Tibial artery (tissue), 4 donors: Measurements from ENCODE around the gene OCA2.

Source experiments
- DNase-seq, 2 donors: peaks; one replicate each; pipeline ENCODE4 v3.0.0-alpha.2; 2019
- H3K27ac ChIP-seq, 2 donors: fragments of 200-600 bp; sonication (generic) in 1 of 2; 1 replicate in 1 of 2; 2 replicates in 1 of 2; pipeline ENCODE4 v1.5.1; 2018 to 2019; ENCODE audit warnings: mild to moderate bottlenecking in 1 of 2
- H3K27me3 ChIP-seq, 2 donors: fragments of 200-600 bp; sonication (generic) in 1 of 2; one replicate each; pipeline versions ENCODE4 v1.5.1 to v1.6.0; 2016 to 2019
- H3K36me3 ChIP-seq, 3 donors: fragments of 200-600 bp; sonication (generic) in 2 of 3; one replicate each; pipeline ENCODE4 v1.5.1; 2016 to 2019; ENCODE audit warnings: mild to moderate bottlenecking in 2 of 3
- H3K4me1 ChIP-seq, 4 donors: fragments of 200-600 bp; sonication (generic) in 2 of 4; 1 replicate in 3 of 4; 2 replicates in 1 of 4; pipeline ENCODE4 v1.5.1; 2016 to 2019
- H3K4me3 ChIP-seq, 2 donors: fragments of 200-600 bp; sonication (generic) in 1 of 2; 1 replicate in 1 of 2; 2 replicates in 1 of 2; pipeline ENCODE4 v1.5.1; 2018 to 2019; ENCODE audit warnings: mild to moderate bottlenecking in 2 of 2
- H3K9me3 ChIP-seq, 3 donors: fragments of 200-600 bp; sonication (generic) in 1 of 3; one replicate each; pipeline ENCODE4 v1.5.1; 2016 to 2019
- intact Hi-C: fragments of 100-400 bp; cut with DNase I; formaldehyde crosslinking; loops from one replicate; pipeline ENCODE4 v1.15.0; 2023; ENCODE audit warnings: low total_unique reads
- TF ChIP-seq, protein P1 (sequence below), 2 experiments: fragments of 200-600 bp in 1 of 2; fragments of 450-650 bp in 1 of 2; IDR thresholded peaks; one replicate each; pipeline ENCODE4 v1.5.1; 2017 to 2019; ENCODE audit warnings: antibody characterized with exemption in 2 of 2, mild to moderate bottlenecking in 1 of 2, moderate library complexity in 1 of 2

Gene OCA2

GRCh38 chr15:27790270-27790669 is 308.8 kb downstream of the OCA2 start:
- Histone ChIP-seq H3K9me3 (no peaks in the 10 kb centered on the region), H3K36me3 (no peaks in the 10 kb centered on the region), H3K27me3 (no peaks in the 10 kb centered on the region), H3K4me3 (no peak overlapping the region), H3K4me1 (no peaks in the 10 kb centered on the region), H3K27ac (no peak overlapping the region)
- no peak for DNase-seq
- intact Hi-C loops = no loop called here
- TF ChIP-seq, protein P1, sequence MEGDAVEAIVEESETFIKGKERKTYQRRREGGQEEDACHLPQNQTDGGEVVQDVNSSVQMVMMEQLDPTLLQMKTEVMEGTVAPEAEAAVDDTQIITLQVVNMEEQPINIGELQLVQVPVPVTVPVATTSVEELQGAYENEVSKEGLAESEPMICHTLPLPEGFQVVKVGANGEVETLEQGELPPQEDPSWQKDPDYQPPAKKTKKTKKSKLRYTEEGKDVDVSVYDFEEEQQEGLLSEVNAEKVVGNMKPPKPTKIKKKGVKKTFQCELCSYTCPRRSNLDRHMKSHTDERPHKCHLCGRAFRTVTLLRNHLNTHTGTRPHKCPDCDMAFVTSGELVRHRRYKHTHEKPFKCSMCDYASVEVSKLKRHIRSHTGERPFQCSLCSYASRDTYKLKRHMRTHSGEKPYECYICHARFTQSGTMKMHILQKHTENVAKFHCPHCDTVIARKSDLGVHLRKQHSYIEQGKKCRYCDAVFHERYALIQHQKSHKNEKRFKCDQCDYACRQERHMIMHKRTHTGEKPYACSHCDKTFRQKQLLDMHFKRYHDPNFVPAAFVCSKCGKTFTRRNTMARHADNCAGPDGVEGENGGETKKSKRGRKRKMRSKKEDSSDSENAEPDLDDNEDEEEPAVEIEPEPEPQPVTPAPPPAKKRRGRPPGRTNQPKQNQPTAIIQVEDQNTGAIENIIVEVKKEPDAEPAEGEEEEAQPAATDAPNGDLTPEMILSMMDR (IDR thresholded peaks at IDR 0.05) = no peak

DNA sequence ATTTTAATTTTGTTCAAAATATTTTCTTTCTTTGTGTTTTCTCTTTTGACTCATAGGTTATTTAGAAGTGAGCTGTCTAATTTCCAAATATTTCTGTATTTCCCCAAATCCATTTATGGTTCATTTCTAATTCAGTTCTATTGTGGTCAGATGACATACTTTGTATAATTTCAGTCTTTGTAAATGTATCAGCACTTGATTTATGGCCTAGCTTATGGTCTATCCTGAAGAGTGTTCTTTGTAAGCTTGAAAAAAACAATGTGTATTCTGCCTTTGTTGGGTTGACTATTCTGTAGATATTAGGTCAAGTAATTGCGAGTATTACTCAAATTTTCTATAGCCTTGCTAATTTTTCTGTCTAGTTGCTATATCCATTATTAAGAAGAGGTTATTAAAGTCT is 311.2 kb downstream of the OCA2 start:
- no peak overlapping the region for H3K27ac ChIP-seq
- intact Hi-C loops = no loop called here
- H3K9me3 ChIP-seq = no peaks in the 10 kb centered on the region
- DNase-seq = no peak
- TF ChIP-seq, protein P1 (IDR thresholded peaks at IDR 0.05) = no peak
- H3K4me1 ChIP-seq = no peaks in the 10 kb centered on the region
- no peaks in the 10 kb centered on the region for H3K27me3 ChIP-seq
- no peak overlapping the region for H3K4me3 ChIP-seq
- no peaks in the 10 kb centered on the region for H3K36me3 ChIP-seq

- DNase-seq = no peak
These were observed 315.0 kb downstream of the OCA2 start for GRCh38 chr15:27784107-27784506.

GRCh38 chr15:27783678-27784077 is 315.4 kb downstream of the OCA2 start:
- Histone ChIP-seq H3K4me3 (no peak overlapping the region), H3K4me1 (no peaks in the 10 kb centered on the region), H3K9me3 (no peaks in the 10 kb centered on the region), H3K27ac (no peak overlapping the region), H3K27me3 (no peaks in the 10 kb centered on the region), H3K36me3 (no peaks in the 10 kb centered on the region)
- TF ChIP-seq, protein P1 (IDR thresholded peaks at IDR 0.05) = no peak
- intact Hi-C loops = no loop called here
- no peak for DNase-seq

More at GRCh38 chr15:27784107-27784506, 315.0 kb downstream of the OCA2 start:
- Histone ChIP-seq H3K9me3 (no peaks in the 10 kb centered on the region), H3K27ac (no peak overlapping the region), H3K4me3 (no peak overlapping the region), H3K27me3 (no peaks in the 10 kb centered on the region), H3K4me1 (no peaks in the 10 kb centered on the region), H3K36me3 (no peaks in the 10 kb centered on the region)
- TF ChIP-seq, protein P1 (IDR thresholded peaks at IDR 0.05) = no peak
- intact Hi-C loops = no loop called here

- Histone ChIP-seq H3K36me3 (no peaks in the 10 kb centered on the region), H3K4me1 (no peaks in the 10 kb centered on the region), H3K27me3 (no peaks in the 10 kb centered on the region), H3K9me3 (no peaks in the 10 kb centered on the region), H3K27ac (no peak overlapping the region), H3K4me3 (no peak overlapping the region)
- intact Hi-C loops = no loop called here
- TF ChIP-seq, protein P1 (IDR thresholded peaks at IDR 0.05) = no peak
- no peak for DNase-seq
These were observed 317.0 kb downstream of the OCA2 start for GRCh38 chr15:27782125-27782524.

DNA sequence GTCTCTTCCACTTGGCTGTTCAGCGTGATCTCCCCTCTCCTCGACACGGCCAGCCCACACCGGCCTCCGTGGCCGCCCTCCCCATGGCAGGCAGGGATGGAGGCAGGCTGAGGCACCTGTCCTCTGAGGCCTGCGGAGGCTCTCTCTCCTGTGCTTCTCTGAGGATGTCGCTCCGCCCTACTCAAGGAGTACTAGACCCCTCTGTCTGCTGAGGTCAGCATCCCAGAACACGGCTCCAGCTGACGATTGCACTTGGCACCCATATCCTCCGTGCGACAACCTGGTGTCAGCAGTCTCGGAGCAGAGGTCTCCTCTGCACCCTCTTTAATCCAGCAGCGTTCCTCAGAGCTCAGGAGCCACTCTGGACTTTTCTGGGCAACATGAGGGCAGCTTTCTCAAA is 322.6 kb downstream of the OCA2 start:
- TF ChIP-seq, protein P1 (IDR thresholded peaks at IDR 0.05) = no peak
- intact Hi-C loops = no loop called here

More for the DNA sequence above, 322.6 kb downstream of the OCA2 start:
- Histone ChIP-seq H3K9me3 (no peaks in the 10 kb centered on the region), H3K27ac (no peak overlapping the region), H3K4me1 (no peaks in the 10 kb centered on the region), H3K36me3 (no peaks in the 10 kb centered on the region), H3K27me3 (no peaks in the 10 kb centered on the region), H3K4me3 (no peak overlapping the region)
- DNase-seq = no peak
